Fibroblast of skin of left quadriceps (primary cell): ENCODE results near the gene CNN3.
"Not testable (repeated sequence)": the region's sequence is repeated elsewhere in the genome, so short reads cannot be mapped to it uniquely, and the experiment has no call there.

Experiments used
- DNase-seq, 2 experiments: peaks; one replicate each; pipeline ENCODE4 v3.0.0-alpha.2; 2013; ENCODE audit warnings: low read depth in 2 of 2

Gene CNN3

GRCh38 chr1:94949681-94950661 is 23.1 kb upstream of the CNN3 start:
- DNase-seq: no peak

- peak; percentile 77 to 80 for DNase-seq
Observed at GRCh38 chr1:94947437-94947836, 20.5 kb upstream of the CNN3 start.

GRCh38 chr1:94946886-94947285 is 20.0 kb upstream of the CNN3 start:
- DNase-seq: no peak

- no peak for DNase-seq
Observed at GRCh38 chr1:94942171-94943128, 15.5 kb upstream of the CNN3 start.

GRCh38 chr1:94941480-94941879 is 14.6 kb upstream of the CNN3 start:
- not testable (repeated sequence) for DNase-seq

- no peak for DNase-seq
Observed at GRCh38 chr1:94940738-94941137, 13.8 kb upstream of the CNN3 start.

- no peak for DNase-seq
Observed at GRCh38 chr1:94937820-94938219, 10.9 kb upstream of the CNN3 start.

- DNase-seq: no peak
Observed at GRCh38 chr1:94936861-94937620, 10.1 kb upstream of the CNN3 start.

- no peak for DNase-seq
Observed at GRCh38 chr1:94935476-94935875, 8.6 kb upstream of the CNN3 start.

GRCh38 chr1:94935034-94935433 is 8.1 kb upstream of the CNN3 start:
- DNase-seq: no peak

GRCh38 chr1:94934551-94934950 is 7.6 kb upstream of the CNN3 start:
- DNase-seq: no peak

GRCh38 chr1:94931254-94931841 is 4.4 kb upstream of the CNN3 start:
- DNase-seq: no peak

GRCh38 chr1:94929351-94930217 is 2.7 kb upstream of the CNN3 start:
- no peak for DNase-seq

- no peak for DNase-seq
Observed at GRCh38 chr1:94928293-94928939, 1.5 kb upstream of the CNN3 start.

- DNase-seq: no peak
Observed at GRCh38 chr1:94927405-94928175, 680 bp upstream of the CNN3 start.

- no peak for DNase-seq
Observed at GRCh38 chr1:94926126-94926914, 590 bp downstream of the CNN3 start.

GRCh38 chr1:94925561-94926125 is 1.3 kb downstream of the CNN3 start:
- DNase-seq: peak; percentile 87 to 88

- DNase-seq: no peak
Observed at GRCh38 chr1:94925004-94925403, 1.9 kb downstream of the CNN3 start.
